Neural progenitor cell (in vitro differentiated cells): ENCODE results near the gene FHOD3.

ENCODE experiments used
- EZH2 ChIP-seq: fragments of 200-600 bp; sonication (generic); IDR thresholded peaks from 2 replicates; pipeline ENCODE4 v1.6.1; 2017; ENCODE audit warnings: antibody characterized with exemption, mild to moderate bottlenecking, moderate library complexity
- EZH2phosphoT487 ChIP-seq: fragments of 200-600 bp; sonication (generic); IDR thresholded peaks from 2 replicates; pipeline ENCODE4 v1.6.1; 2017; ENCODE audit warnings: antibody characterized with exemption
- TF ChIP-seq, protein P1 (sequence below): fragments of 200-600 bp; sonication (generic); IDR thresholded peaks from 2 replicates; pipeline ENCODE4 v1.5.1; 2017; ENCODE audit warnings: antibody characterized with exemption, mild to moderate bottlenecking

DNA sequence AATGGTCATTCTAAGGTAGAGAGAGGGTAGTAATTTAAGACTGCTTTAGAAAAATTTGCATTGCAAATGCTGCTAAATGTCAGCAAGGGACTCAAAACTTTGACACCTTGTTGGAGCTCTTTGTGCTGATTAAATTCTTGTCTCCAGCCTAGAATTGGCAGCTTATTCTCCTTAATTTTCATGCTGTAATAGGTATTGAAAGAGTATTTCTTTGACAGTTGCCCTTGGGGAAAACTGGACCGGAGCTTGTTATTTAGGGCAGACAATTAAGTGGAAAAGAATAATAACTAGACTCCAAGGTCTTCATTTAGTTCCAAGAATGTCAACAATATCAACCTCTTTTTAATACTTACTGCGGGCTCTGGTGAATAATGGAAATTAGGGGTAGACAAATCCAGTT lies 267.3 kb downstream of the FHOD3 start:
- TF ChIP-seq, protein P1, sequence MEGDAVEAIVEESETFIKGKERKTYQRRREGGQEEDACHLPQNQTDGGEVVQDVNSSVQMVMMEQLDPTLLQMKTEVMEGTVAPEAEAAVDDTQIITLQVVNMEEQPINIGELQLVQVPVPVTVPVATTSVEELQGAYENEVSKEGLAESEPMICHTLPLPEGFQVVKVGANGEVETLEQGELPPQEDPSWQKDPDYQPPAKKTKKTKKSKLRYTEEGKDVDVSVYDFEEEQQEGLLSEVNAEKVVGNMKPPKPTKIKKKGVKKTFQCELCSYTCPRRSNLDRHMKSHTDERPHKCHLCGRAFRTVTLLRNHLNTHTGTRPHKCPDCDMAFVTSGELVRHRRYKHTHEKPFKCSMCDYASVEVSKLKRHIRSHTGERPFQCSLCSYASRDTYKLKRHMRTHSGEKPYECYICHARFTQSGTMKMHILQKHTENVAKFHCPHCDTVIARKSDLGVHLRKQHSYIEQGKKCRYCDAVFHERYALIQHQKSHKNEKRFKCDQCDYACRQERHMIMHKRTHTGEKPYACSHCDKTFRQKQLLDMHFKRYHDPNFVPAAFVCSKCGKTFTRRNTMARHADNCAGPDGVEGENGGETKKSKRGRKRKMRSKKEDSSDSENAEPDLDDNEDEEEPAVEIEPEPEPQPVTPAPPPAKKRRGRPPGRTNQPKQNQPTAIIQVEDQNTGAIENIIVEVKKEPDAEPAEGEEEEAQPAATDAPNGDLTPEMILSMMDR, result no peak
- no peak for TF ChIP-seq EZH2
- no peak for TF ChIP-seq EZH2phosphoT487
